ENCODE data around the gene NAA25. TPM values are rescaled to one million over a fixed set of nuclear protein-coding genes. Genes with fewer than 3 reads are reported as not detected.
"Not testable (repeated sequence)": the region's sequence is repeated elsewhere in the genome, so short reads cannot be mapped to it uniquely, and the experiment has no call there.

The NAA25 gene
- total RNA-seq, 1 donor, result 28.0 TPM

DNA sequence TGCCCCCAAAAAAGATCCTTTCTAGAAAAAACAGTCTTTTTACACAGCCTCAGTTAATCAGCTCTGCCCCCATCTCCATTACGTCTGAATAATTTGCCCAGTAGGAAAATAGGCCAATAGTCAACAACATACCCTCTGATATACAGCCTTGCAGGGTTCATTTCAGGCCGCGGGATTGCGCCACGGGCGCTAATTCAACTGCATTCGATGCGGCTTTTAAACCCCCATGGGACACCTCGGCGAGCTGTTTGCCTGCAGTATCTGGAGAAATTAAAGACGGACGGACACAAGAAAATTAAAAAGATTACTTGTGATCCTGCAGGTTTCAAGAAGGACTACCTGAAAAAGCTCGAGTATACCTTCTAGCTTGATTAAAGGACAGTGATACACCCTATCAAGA is 59.2 kb downstream of the NAA25 start:
- DNase-seq (ENCODE audit: low read depth), result no peak
- no peak for TF ChIP-seq CTCF (IDR thresholded peaks at IDR 0.05; ENCODE audit: insufficient read depth, low read length)
- no peak overlapping the region for H3K4me3 ChIP-seq (ENCODE audit: low read depth, low read length)

GRCh38 chr12:112046003-112046402 is 62.6 kb downstream of the NAA25 start:
- no peak for TF ChIP-seq CTCF (IDR thresholded peaks at IDR 0.05; ENCODE audit: insufficient read depth, low read length)
- DNase-seq (ENCODE audit: low read depth), result no peak
- no peak overlapping the region for H3K4me3 ChIP-seq (ENCODE audit: low read depth, low read length)

DNA sequence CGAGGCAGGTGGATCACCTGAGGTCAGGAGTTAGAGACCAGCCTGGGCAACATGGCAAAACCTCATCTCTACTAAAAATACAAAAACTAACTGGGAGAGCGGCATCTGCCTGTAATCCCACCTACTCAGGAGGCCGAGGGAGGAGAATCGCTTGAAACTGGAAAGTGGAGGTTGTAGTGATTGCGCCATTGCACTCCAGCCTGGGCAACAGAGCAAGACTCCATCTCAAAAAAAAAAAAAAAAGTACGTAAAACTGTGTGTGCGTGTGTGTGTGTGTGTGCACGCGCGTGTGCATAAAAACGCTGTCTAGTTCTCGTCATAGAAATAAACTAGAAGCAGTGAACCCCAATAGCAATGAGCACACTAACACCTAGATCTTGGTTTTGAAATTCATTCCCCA is 72.0 kb downstream of the NAA25 start:
- H3K4me3 ChIP-seq (ENCODE audit: low read depth, low read length); DNase-seq (ENCODE audit: low read depth): not testable (repeated sequence)

- no peak for TF ChIP-seq CTCF (IDR thresholded peaks at IDR 0.05; ENCODE audit: insufficient read depth, low read length)
- no peak for DNase-seq (ENCODE audit: low read depth)
- H3K4me3 ChIP-seq (ENCODE audit: low read depth, low read length), result no peak overlapping the region
Observed at GRCh38 chr12:112035219-112035785, 73.3 kb downstream of the NAA25 start.

- no peak overlapping the region for H3K4me3 ChIP-seq (ENCODE audit: low read depth, low read length)
- DNase-seq (ENCODE audit: low read depth), result no peak
- TF ChIP-seq CTCF (IDR thresholded peaks at IDR 0.05; ENCODE audit: insufficient read depth, low read length), result no peak
Observed at GRCh38 chr12:112032292-112032691, 76.3 kb downstream of the NAA25 start.

DNA sequence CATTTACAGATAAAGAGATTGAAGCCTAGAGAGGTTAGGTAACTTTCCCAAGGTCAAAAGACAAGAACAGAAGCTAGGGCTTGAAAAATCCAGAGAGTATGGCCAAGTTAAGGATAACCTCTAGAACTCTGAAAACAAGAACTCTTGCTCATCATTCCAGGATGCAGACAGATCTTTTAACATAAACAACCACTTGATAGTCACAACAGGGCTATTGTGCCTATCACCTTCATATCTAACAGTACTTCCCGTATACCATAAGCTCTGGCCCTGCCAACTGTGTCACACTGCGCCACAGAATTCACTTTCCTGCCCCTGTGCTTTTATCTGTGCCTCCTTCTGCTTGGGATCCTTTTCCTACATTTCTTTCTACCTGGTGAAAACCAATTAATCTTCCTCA is 77.1 kb downstream of the NAA25 start:
- TF ChIP-seq CTCF (IDR thresholded peaks at IDR 0.05; ENCODE audit: insufficient read depth, low read length), result no peak
- no peak overlapping the region for H3K4me3 ChIP-seq (ENCODE audit: low read depth, low read length)
- DNase-seq (ENCODE audit: low read depth), result no peak

- no peak for DNase-seq (ENCODE audit: low read depth)
- TF ChIP-seq CTCF (IDR thresholded peaks at IDR 0.05; ENCODE audit: insufficient read depth, low read length), result no peak
Observed at GRCh38 chr12:112029301-112029700, 79.3 kb downstream of the NAA25 start.

More at GRCh38 chr12:112029301-112029700, 79.3 kb downstream of the NAA25 start:
- no peak overlapping the region for H3K4me3 ChIP-seq (ENCODE audit: low read depth, low read length)

Data from fibroblast of the aortic adventitia (primary cell).